Karpas-422 (cell line): ENCODE measurements around the gene RGS17. TPM values are rescaled to one million over a fixed set of nuclear protein-coding genes. Genes with fewer than 3 reads are reported as not detected.

Source experiments
- DNase-seq: peaks from one replicate; pipeline ENCODE4 v3.0.0-alpha.2; 2015
- H2AFZ ChIP-seq: fragments of 200-600 bp; sonication (generic); 2 replicates; pipeline ENCODE4 v1.6.1; 2014; ENCODE audit warnings: antibody characterized with exemption, low read length, mixed read lengths
- H3K27ac ChIP-seq: fragments of 200-600 bp; sonication (generic); 2 replicates; pipeline ENCODE4 v1.5.1; 2014; ENCODE audit warnings: mild to moderate bottlenecking, low read length, moderate library complexity
- H3K27me3 ChIP-seq: fragments of 200-600 bp; sonication (generic); 2 replicates; pipeline ENCODE4 v1.6.1; 2014; ENCODE audit warnings: low read length, mixed read lengths
- H3K36me3 ChIP-seq: fragments of 200-600 bp; sonication (generic); 2 replicates; pipeline ENCODE4 v1.6.1; 2014; ENCODE audit warnings: low read length, mixed read lengths; ENCODE audit not compliant: insufficient read depth
- H3K4me1 ChIP-seq: fragments of 200-600 bp; sonication (generic); 2 replicates; pipeline ENCODE4 v1.6.1; 2014; ENCODE audit warnings: mild to moderate bottlenecking, low read length, mixed read lengths
- H3K4me2 ChIP-seq: fragments of 200-600 bp; sonication (generic); 2 replicates; pipeline ENCODE4 v1.6.1; 2014; ENCODE audit warnings: low read length, low read depth, mild to moderate bottlenecking; ENCODE audit not compliant: poor library complexity, severe bottlenecking
- H3K4me3 ChIP-seq: fragments of 200-600 bp; sonication (generic); 2 replicates; pipeline ENCODE4 v1.5.1; 2014; ENCODE audit warnings: mild to moderate bottlenecking, antibody characterized with exemption, low read length, mixed read lengths
- H3K79me2 ChIP-seq: fragments of 200-600 bp; sonication (generic); 2 replicates; pipeline ENCODE4 v1.6.1; 2014; ENCODE audit warnings: mild to moderate bottlenecking, low read length, mixed read lengths
- H3K9ac ChIP-seq: fragments of 200-600 bp; sonication (generic); 2 replicates; pipeline ENCODE4 v1.6.0; 2014; ENCODE audit warnings: low read length
- H3K9me2 ChIP-seq: fragments of 200-600 bp; sonication (generic), shearing (Covaris generic); replicated peaks from 2 replicates; pipeline ENCODE4 v1.6.0; 2014; ENCODE audit warnings: mild to moderate bottlenecking, low read length, moderate library complexity; ENCODE audit not compliant: insufficient read depth
- H3K9me3 ChIP-seq: fragments of 300-700, 200-600 bp; sonication (generic); 2 replicates; pipeline ENCODE4 v1.6.1; 2014; ENCODE audit warnings: low read length, mixed read lengths
- H4K20me1 ChIP-seq: fragments of 200-600 bp; sonication (generic); 2 replicates; pipeline ENCODE4 v1.6.1; 2014; ENCODE audit warnings: mild to moderate bottlenecking, antibody characterized with exemption, low read length, low read depth; ENCODE audit not compliant: insufficient read depth
- total RNA-seq: library from RNA; depleted of rRNA; stranded (reverse); fragments of >200 nt; shearing (Covaris generic); gene quantifications from 2 replicates; pipeline ENCODE4 v1.2.3, GENCODE V29; 2014; ENCODE audit warnings: low replicate concordance

The RGS17 gene
- total RNA-seq, 1 experiment from 2014 or later: not detected

DNA sequence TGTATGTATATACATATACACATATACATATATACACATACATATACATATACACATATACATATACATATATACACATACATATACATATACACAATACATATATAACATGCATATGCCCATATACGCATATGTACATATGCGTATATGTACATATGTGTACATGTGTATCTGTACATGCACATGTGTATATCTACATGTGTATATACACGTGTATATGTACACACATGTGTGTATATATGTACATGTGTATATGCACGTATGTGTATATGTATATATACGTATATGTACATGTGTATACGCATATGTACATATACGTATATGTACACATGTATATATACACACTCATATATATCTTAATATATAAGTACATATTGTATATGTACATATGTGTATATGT is 60.3 kb downstream of the RGS17 start:
- Histone ChIP-seq H2AFZ (no peak overlapping the region), H3K36me3 (no peaks in the 10 kb centered on the region), H3K4me2 (no peak overlapping the region), H3K9me3 (no peaks in the 10 kb centered on the region), H3K79me2 (no peaks in the 10 kb centered on the region), H3K4me3 (no peak overlapping the region), H3K4me1 (no peaks in the 10 kb centered on the region), H4K20me1 (no peaks in the 10 kb centered on the region), H3K27ac (no peak overlapping the region), H3K27me3 (no peaks in the 10 kb centered on the region), H3K9me2 (no peaks in the 10 kb centered on the region), H3K9ac (no peak overlapping the region)
- no peak for DNase-seq

DNA sequence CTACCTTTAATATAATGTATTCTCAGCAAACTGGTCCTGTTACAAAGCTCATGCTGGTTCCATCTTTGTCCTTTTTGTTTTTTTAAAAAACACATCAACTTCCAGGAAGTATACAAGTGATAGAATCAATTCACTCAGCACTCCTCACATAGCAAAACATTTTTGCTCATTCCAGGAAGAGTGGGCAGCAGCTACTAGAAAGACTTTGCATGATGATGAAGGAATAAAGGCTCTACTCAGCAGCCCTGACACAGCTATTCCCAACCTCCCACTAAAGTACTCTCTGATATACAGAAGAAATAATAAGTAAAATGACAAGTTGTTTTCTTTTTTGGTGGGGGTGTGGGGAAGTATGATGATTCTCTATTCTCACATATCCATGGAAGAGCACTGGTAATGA is 61.2 kb downstream of the RGS17 start:
- Histone ChIP-seq H3K9me2 (no peaks in the 10 kb centered on the region), H3K4me2 (no peak overlapping the region), H3K4me3 (no peak overlapping the region), H3K79me2 (no peaks in the 10 kb centered on the region), H3K36me3 (no peaks in the 10 kb centered on the region), H3K9ac (no peak overlapping the region), H3K9me3 (no peaks in the 10 kb centered on the region), H4K20me1 (no peaks in the 10 kb centered on the region), H3K4me1 (no peaks in the 10 kb centered on the region), H3K27ac (no peak overlapping the region), H2AFZ (no peak overlapping the region), H3K27me3 (no peaks in the 10 kb centered on the region)
- no peak for DNase-seq

DNA sequence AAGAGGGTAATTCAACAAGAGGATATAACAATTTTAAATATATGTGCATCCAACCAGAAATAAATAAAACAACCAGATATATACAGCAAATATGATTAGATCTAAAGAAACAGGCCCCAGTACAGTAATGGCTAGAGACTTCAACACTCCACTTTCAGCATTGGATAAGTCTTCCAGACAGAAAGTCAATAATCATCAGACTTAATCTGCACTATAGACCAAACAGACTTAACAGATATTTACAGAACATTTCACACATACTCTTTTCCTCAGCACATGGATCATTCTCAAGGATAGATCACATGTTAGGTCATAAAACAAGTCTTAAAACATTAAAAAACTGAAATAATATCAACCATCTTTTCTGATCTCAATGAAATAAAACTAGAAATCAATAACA is 65.9 kb downstream of the RGS17 start:
- no peaks in the 10 kb centered on the region for H3K27me3 ChIP-seq
- no peaks in the 10 kb centered on the region for H3K9me3 ChIP-seq
- H3K36me3 ChIP-seq: no peaks in the 10 kb centered on the region
- no peaks in the 10 kb centered on the region for H3K79me2 ChIP-seq
- no peak overlapping the region for H3K27ac ChIP-seq
- H3K4me3 ChIP-seq: no peak overlapping the region
- no peak for DNase-seq
- H4K20me1 ChIP-seq: no peaks in the 10 kb centered on the region
- H3K4me1 ChIP-seq: no peaks in the 10 kb centered on the region
- H3K9ac ChIP-seq: no peak overlapping the region
- no peak overlapping the region for H2AFZ ChIP-seq
- no peaks in the 10 kb centered on the region for H3K9me2 ChIP-seq
- no peak overlapping the region for H3K4me2 ChIP-seq

DNA sequence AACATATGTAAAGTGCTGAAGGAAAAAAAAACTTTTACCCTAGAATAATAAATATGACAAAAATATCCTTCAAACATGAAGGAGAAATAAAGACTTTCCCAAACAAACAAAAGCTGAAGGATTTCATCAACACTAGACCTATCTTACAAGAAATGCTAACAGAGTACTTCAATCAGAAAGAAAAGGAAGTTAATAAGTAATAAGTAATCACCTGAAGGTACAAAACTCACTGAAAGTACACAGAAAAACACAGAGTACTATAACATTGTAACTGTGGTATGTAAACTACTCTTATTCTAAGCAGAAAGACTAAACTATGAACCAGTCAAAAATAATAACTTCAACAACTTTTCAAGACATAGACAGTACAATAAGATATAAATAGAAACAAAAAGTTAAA is 67.1 kb downstream of the RGS17 start:
- no peaks in the 10 kb centered on the region for H4K20me1 ChIP-seq
- H3K27me3 ChIP-seq: no peaks in the 10 kb centered on the region
- no peaks in the 10 kb centered on the region for H3K9me3 ChIP-seq
- H3K79me2 ChIP-seq: no peaks in the 10 kb centered on the region
- no peak overlapping the region for H3K9ac ChIP-seq
- H2AFZ ChIP-seq: no peak overlapping the region
- H3K27ac ChIP-seq: no peak overlapping the region
- no peak overlapping the region for H3K4me2 ChIP-seq
- DNase-seq: no peak
- no peak overlapping the region for H3K4me3 ChIP-seq
- no peaks in the 10 kb centered on the region for H3K36me3 ChIP-seq
- H3K9me2 ChIP-seq: no peaks in the 10 kb centered on the region
- no peaks in the 10 kb centered on the region for H3K4me1 ChIP-seq

DNA sequence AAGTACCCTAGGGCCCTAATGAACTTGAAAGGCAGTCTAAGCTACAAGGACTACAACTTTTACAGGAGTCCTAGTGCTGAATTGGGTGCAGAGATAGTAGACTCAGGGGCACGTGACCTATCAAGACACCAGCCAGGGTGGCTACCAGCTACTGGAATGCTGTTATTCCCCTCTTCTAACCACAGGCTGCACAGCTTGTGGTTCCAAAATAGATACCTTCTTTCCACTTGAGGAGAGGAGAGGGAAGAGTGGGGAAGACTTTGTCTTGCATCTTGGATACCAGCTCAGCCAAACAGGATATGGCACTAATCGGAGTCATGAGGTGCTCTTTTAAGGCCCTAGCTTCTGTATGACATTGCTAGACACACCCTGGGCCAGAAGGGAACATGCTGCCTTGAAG is 68.6 kb downstream of the RGS17 start:
- Histone ChIP-seq H3K27ac (no peak overlapping the region), H4K20me1 (no peaks in the 10 kb centered on the region), H3K36me3 (no peaks in the 10 kb centered on the region), H3K9ac (no peak overlapping the region), H2AFZ (no peak overlapping the region), H3K79me2 (no peaks in the 10 kb centered on the region), H3K9me3 (no peaks in the 10 kb centered on the region), H3K4me2 (no peak overlapping the region), H3K4me3 (no peak overlapping the region), H3K27me3 (no peaks in the 10 kb centered on the region), H3K4me1 (no peaks in the 10 kb centered on the region), H3K9me2 (no peaks in the 10 kb centered on the region)
- DNase-seq: no peak

DNA sequence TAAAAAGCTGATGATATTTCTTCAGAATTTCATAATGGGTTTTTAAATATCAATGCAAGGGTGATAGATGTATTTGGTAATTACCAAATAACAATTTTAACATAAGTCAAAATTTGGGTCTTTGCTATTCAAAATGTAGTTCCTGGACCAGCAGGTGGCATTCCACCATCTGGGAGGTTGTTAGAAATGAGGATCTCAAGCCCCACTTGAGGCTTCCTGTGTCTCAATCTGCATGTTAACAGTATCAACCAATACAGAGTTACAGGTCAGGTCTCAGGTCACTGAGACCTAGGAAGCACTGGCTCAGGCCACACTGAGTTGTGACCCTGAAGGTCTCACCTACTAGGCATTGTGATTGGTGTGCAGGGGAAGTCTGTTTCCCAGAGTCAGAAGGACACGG is 71.3 kb downstream of the RGS17 start:
- Histone ChIP-seq H3K79me2 (no peaks in the 10 kb centered on the region), H3K36me3 (no peaks in the 10 kb centered on the region), H3K4me2 (no peak overlapping the region), H3K4me1 (no peaks in the 10 kb centered on the region), H3K27ac (no peak overlapping the region), H3K27me3 (no peaks in the 10 kb centered on the region), H2AFZ (no peak overlapping the region), H3K9me3 (no peaks in the 10 kb centered on the region), H3K9ac (no peak overlapping the region), H3K4me3 (no peak overlapping the region), H4K20me1 (no peaks in the 10 kb centered on the region), H3K9me2 (no peaks in the 10 kb centered on the region)
- DNase-seq: peak; percentile 44

DNA sequence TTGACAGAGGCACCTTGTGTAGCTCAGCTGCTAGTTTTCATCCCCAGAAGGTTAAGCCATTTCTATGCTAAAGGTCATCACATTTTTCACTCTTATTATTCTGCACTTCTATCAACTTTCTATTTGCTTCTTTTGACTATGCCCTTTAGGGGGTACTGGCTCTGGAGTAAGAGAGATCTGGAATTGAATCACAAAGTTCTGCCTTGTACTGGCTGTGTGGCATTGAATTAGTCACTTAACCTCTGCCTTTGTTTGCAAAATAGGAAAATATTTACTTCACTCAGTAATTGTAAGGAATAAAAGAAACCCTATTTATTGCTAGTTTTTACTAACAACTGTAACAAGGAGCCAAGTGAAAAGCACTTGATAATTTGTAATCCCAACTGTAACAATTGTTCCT is 71.8 kb downstream of the RGS17 start:
- no peak overlapping the region for H3K4me3 ChIP-seq
- H2AFZ ChIP-seq: no peak overlapping the region
- no peaks in the 10 kb centered on the region for H3K9me2 ChIP-seq
- H3K27ac ChIP-seq: no peak overlapping the region
- no peaks in the 10 kb centered on the region for H3K9me3 ChIP-seq
- H3K79me2 ChIP-seq: no peaks in the 10 kb centered on the region
- H3K4me1 ChIP-seq: no peaks in the 10 kb centered on the region
- H4K20me1 ChIP-seq: no peaks in the 10 kb centered on the region
- no peaks in the 10 kb centered on the region for H3K36me3 ChIP-seq
- no peak overlapping the region for H3K4me2 ChIP-seq
- no peaks in the 10 kb centered on the region for H3K27me3 ChIP-seq
- DNase-seq: no peak
- H3K9ac ChIP-seq: no peak overlapping the region

DNA sequence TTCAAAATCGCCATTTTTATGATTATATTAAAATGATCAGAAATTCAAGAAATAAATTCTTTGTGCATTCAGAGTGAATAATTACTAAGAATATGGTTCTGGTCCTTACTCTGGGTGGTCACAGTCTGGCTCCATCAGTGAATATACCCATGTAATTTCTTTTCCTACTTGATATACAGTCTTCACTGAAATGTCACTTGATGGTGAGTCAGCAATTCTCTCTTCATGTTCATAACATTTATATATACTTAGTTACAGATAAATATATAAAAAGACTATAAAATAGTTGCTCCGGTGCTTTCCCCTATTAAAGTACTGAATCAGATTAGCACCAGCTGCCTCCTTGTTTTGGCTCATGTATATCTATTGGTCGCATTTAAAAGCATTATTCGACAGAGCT is 72.2 kb downstream of the RGS17 start:
- no peak for DNase-seq
- no peaks in the 10 kb centered on the region for H3K36me3 ChIP-seq
- no peaks in the 10 kb centered on the region for H3K9me3 ChIP-seq
- no peak overlapping the region for H3K4me3 ChIP-seq
- H3K27ac ChIP-seq: no peak overlapping the region
- no peaks in the 10 kb centered on the region for H3K9me2 ChIP-seq
- H4K20me1 ChIP-seq: no peaks in the 10 kb centered on the region
- H3K9ac ChIP-seq: no peak overlapping the region
- no peaks in the 10 kb centered on the region for H3K4me1 ChIP-seq
- no peak overlapping the region for H3K4me2 ChIP-seq
- H3K79me2 ChIP-seq: no peaks in the 10 kb centered on the region
- H2AFZ ChIP-seq: no peak overlapping the region
- H3K27me3 ChIP-seq: no peaks in the 10 kb centered on the region

DNA sequence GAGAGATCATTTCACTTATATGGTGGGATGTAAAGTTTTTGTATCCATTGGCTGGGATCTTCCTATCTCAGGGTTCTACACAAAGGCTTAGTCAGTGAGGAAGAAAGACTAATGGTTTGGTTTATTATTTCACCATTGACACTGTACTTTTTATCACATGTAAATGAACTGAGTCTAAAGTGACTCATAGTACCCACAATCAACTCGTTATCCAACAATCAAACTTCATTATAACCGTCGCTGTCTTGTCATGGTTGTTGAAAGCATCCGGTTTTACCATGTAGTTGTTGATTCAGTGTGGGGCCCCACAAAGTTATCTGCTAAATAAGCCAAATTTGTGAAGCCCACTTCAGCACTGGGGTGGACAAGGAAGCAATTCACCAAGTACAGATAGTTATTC is 72.8 kb downstream of the RGS17 start:
- no peak overlapping the region for H3K9ac ChIP-seq
- no peaks in the 10 kb centered on the region for H3K27me3 ChIP-seq
- H3K79me2 ChIP-seq: no peaks in the 10 kb centered on the region
- H3K27ac ChIP-seq: no peak overlapping the region
- no peaks in the 10 kb centered on the region for H4K20me1 ChIP-seq
- no peaks in the 10 kb centered on the region for H3K4me1 ChIP-seq
- no peaks in the 10 kb centered on the region for H3K36me3 ChIP-seq
- no peak for DNase-seq
- H3K9me3 ChIP-seq: no peaks in the 10 kb centered on the region
- H3K4me2 ChIP-seq: no peak overlapping the region
- H3K9me2 ChIP-seq: no peaks in the 10 kb centered on the region
- H3K4me3 ChIP-seq: no peak overlapping the region
- no peak overlapping the region for H2AFZ ChIP-seq
